DOHH2 (cell line): ENCODE measurements around the gene CHRNA5.
"Not testable (repeated sequence)": the region's sequence is repeated elsewhere in the genome, so short reads cannot be mapped to it uniquely, and the experiment has no call there.

Experiments
- CTCF ChIP-seq: fragments of 200-600 bp; sonication (generic); IDR thresholded peaks from one replicate; pipeline ENCODE4 v1.5.1; 2014; ENCODE audit warnings: antibody characterized with exemption, mild to moderate bottlenecking, low read depth, low read length; ENCODE audit not compliant: poor library complexity, severe bottlenecking
- EZH2phosphoT487 ChIP-seq: fragments of 200-600 bp; sonication (generic); IDR thresholded peaks from 2 replicates; pipeline ENCODE4 v1.6.1; 2017; ENCODE audit warnings: borderline replicate concordance, mild to moderate bottlenecking, antibody characterized with exemption, low read length, moderate library complexity, mixed read lengths

GRCh38 chr15:78560201-78560600 is 5.1 kb upstream of the CHRNA5 start:
- not testable (repeated sequence) for TF ChIP-seq CTCF, EZH2phosphoT487
